ENCODE measurements around the gene ARHGAP24.

ARHGAP24 gene

DNA sequence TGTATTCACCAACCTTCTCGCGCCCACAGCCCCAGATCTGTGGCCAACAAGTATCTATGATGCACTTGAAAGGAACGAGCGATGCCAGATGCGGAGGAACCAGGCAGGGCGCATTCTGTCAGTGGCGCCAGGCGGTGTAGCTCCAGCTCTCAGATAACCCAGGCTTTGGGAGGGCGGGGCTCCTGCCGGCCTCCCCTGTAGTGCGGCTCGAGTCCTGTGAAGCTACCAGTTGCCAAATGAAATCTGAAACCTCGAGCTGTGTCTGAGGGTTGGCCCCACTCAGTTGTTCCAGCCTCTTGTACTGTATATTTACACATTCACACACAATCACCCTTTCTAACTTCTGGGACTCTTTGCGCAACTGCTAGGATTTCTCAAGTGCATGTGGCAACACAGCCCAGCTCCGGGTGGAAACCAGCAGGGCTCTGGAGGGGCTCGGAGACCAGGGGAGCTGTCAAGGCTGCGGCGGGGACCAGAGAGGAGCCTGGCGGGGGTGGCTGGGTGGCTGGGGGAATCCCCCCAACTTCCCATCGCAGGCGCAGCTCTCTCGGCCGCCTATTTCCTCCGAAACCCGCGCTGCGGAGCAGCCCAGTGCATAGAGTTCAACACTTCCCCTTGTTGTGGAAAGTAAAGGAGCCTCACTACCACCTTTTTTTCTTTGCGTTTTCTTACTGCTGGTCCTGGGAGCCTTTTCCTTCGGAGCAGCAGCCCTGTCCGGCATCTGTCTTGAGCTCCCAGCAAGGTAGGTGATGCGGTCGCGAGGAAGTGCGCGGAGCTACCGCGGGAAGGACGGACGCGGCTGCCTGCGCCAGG, at the start of gene ARHGAP24:
Gene ARHGAP24 (plus strand): TSS at position 333 of the 813 bp plus-strand sequence.
- DNase-seq (ENCODE audit: low read depth in 2 of 2) = peak; percentile 13 to 36

DNA sequence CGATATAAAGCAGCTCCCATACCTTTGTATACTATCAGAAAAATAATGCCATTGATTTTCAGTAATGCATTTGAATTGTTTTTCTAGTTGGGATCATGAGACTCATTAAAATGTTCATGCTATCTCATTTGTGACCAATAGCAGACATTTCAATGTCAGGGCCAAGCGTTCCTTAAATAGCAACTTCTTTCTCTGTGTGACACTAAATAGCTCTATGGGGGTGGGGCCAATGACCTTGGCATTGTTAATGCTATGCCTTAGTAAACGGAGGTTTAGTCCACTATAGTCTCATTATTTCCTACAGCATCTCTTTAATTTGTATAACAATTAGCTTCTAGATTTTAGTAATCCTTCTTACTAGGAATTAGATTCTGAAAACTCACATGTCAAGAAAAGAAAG, 48.6 kb upstream of the ARHGAP24 start:
- DNase-seq (ENCODE audit: low read depth in 2 of 2) = no peak

DNA sequence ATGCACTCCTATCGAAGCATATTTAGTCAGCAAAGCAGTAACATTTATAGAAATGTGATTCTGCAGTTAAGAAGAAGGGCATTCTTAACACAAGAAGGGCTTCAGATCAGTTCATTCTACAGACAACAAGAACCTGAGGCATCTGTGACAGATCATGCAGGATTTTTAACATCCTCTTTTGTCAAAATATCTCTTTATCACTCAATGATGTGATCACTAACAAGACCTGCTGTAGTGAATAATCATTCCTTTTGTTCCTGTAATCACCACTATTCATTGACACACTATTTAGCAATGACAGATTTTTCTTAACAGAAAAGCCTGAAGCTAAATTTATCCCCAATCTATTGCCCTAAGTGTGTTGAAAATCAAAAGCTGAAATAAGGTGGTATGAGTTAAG, 47.8 kb upstream of the ARHGAP24 start:
- no peak for DNase-seq (ENCODE audit: low read depth in 2 of 2)

DNA sequence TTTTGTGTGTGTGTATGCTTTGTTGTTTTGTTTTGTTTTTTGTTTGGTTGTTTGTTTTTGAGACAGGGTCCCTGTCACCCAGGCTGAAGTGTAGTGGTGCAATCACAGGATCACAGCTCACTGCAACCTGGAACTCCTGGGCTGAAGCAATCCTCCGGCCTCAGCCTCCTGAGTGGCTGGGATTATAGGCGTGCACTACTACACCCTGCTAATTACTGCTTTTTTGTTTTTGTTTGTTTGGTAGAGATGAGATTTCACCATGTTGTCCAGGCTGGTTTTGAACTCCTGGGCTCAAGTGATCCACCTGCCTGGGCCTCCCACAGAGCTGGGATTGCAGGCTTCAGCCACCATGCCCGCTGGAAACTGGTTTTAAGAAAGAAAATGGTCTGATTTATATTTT, 44.7 kb upstream of the ARHGAP24 start:
- no peak for DNase-seq (ENCODE audit: low read depth in 2 of 2)

DNA sequence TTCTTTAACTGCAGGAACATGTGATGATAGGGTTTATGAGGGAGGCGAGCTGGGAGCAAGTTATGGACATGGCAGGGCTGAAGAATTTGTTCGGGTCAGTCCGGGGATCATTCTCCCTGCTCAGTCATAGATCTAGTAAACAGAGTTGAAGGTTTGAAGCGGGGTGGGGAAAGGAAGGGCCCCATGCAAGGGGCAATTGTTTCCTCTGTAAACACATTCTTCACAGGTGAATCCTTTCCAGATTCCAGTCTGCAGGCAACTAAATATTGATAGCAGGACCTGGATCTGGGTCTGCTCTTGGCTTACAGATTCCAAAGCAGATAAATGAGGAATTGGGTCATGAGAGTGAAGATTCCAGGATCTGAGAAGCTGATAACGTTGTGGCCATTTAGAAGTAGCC, 44.3 kb upstream of the ARHGAP24 start:
- no peak for DNase-seq (ENCODE audit: low read depth in 2 of 2)

DNA sequence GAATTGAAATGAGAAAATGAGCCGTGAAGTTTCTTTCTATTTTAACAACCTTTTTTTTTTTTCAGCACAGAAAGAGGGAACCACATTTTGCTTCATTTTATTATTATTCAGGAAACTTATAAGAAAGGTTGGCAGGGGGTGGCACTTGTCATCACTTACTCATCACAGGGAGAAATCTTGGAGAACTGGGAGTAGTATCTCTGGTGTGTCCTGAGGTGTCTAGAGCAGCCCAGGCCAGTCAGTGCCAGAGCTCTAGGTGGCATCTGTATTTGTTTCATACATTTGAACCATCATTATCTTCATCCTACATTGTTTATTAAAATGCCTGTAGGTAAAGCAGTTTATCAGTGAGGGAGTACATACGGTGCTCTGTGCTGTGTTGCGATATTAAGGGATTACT, 43.8 kb upstream of the ARHGAP24 start:
- no peak for DNase-seq (ENCODE audit: low read depth in 2 of 2)

DNA sequence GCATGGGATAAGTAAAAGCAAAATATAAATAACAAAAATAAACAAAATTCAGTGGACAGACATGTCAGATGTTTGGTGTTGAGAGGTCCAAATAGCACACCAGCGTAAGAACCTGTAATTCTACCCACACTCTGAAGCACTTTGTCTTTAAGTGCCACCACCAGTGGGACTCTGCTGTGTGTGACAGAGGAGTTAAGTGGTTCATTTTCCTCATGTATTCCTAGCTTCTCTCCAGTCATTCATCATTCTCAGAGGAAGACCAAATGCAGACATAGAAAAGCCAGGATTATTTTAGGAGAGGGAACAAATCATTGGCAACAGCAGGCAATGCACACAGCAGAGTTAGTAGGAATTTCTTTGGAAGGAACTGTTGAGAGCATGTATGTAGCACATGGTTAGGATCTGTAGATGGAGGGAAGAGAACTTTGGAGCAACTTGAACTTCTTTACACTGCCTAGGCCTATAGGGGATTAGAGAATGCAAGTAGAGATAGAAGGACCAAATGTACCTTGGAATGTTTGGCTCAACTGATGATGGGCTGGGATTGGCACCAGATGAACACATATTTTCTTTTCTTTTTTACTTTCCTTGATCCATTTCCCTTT, 43.0 kb upstream of the ARHGAP24 start:
- DNase-seq (ENCODE audit: low read depth in 2 of 2) = no peak

DNA sequence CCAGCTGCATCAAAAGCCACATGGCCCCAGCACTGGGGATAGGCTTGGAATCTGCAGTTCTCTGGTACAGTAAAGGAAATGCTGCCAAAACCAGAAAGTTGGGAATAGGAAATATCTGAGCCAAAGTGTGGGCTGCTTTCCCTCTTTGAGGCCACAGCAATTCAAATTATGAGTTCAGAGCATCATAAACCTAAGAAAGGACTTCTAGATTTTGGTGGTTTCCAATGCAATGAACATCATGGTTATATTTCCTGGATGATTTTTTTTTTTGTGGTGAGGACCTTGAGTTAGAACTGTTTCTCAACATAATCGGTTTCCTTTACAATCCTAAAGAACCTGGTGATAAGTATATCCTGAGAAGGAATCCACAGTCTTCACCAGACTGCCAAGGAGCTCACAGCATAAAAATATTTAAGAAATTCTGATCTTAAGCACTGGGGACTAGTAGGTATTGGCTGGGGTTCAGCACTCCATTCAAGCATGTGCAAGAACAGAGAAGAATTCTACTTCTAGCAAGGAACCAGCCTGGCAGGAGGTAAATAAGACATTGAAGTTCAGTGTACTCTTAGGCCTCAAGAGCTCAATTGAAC, 29.8 kb upstream of the ARHGAP24 start:
- DNase-seq (ENCODE audit: low read depth in 2 of 2) = no peak

DNA sequence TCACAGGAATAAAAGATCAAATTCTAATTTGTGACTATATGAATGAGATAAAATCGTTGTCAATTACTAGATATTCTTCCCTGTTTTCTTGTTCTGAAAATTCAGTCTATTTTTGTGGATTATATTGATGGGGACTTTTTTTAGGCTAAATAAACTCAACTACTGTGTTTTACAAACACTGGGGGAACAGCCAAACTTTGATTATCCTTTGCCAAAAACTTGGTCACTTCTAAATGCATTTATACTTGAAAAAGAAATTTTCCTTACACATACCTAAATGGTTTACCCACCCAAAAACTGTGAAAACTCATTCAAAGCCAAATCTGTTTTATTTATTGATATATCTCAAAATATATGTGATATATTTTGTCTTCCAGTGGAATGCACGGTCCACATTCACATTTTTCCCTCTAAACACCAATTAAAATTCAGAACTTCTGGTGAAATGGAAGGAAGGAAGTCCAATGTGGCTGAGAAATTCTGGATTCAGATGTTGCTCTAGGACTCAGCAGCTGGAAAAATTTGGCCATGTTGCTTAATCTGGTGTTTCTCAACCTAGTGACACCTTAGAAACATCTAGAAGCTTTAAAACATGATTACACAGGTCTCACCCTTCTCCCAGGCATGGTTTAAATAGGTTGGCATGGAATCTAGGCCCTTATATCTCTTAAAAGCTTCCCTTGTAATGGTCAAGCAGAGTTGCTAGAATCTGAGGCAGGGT, 28.6 kb upstream of the ARHGAP24 start:
- DNase-seq (ENCODE audit: low read depth in 2 of 2) = no peak

DNA sequence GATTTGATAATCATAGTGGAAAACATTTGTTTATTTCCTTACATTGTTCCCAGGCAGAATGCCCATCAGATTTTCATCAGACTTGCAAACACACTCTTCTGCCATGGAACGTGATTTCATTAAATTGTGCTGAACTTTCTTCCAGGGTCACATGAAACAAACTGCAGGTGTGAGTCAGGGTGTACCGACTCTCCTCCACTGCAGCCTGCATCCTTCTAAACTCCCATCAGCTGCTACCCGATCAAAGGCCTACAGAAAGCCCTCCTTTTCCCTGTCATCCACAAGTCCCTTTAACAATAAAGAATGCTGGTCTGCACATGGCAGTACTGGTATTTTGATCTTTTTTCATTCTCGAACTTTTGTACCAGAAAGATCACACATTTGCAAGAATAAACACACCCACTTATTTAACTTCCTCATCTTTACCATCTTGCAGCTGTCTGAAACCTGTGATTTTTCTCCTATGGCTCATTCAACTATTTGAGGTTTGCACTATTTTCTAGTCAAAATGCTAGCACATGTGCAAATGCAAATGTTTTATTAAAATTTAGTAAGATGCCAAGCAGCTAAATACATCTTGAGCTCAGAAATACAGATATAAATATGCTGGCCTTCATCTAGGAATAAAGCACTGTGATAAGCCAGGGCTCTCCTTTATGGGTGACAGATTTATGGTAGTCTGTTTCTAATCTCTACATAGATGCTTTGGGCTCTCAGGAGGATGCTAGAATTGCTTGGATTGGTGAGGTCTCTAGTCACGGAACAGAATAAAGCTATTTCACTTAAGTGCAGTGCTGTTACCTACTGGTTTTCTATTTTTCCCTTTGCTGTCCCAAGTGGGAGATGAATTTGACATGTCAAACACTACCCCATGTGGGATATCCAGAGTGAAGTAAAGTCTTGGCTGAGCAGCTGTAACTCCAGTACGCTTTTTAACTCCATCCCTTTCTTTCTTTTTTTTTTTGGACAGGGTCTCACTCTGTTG, 25.8 kb upstream of the ARHGAP24 start:
- no peak for DNase-seq (ENCODE audit: low read depth in 2 of 2)

DNA sequence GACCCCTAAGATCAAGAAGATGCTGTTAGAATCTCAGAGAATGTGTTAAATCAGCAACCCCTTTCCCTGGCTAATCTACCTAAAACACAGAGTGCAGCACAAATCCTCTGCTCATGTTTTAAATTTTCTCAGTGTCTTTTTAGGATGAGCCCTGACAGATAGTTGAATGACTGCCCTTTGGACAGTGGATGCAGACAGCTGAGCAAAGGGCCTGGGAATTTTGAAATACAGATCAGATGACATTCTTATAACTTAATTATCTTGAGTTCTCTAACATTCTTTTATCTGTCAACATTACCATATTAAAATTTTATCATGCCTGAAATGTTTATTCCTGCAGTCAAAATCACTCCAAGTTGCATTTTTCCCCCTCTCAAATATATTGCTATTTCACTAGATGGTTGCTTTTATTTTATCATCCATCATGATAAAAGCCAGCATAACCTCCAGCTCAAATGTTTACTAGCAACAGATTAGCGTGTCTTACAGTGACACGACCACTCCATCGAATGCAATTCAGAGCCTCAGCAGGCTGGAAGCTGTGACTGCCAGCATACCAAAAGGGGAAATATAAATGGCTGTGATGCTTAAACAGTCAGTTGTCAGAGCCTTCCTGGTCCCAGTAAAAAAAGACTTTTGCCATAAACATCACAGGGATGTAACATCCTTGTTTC, 22.8 kb upstream of the ARHGAP24 start:
- DNase-seq (ENCODE audit: low read depth in 2 of 2) = no peak

DNA sequence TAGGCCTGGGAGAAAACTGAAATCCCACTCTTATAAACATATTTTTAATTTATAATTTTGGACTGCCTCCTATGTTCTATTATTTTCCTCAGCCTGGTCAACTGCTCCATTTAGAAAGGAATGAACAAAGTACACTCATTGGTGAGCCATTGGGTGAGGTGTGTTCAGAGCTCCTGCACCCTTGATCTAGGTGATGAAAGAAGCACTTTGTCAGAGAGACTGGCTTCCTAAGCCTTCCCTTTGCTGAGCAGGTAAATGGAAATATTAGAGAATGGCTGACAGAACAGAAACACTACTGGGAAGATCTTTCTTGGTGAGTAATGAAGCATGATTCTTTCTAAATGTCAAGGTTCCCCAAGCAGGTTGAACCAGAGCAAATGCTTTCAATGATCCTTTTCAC, 19.0 kb upstream of the ARHGAP24 start:
- no peak for DNase-seq (ENCODE audit: low read depth in 2 of 2)

DNA sequence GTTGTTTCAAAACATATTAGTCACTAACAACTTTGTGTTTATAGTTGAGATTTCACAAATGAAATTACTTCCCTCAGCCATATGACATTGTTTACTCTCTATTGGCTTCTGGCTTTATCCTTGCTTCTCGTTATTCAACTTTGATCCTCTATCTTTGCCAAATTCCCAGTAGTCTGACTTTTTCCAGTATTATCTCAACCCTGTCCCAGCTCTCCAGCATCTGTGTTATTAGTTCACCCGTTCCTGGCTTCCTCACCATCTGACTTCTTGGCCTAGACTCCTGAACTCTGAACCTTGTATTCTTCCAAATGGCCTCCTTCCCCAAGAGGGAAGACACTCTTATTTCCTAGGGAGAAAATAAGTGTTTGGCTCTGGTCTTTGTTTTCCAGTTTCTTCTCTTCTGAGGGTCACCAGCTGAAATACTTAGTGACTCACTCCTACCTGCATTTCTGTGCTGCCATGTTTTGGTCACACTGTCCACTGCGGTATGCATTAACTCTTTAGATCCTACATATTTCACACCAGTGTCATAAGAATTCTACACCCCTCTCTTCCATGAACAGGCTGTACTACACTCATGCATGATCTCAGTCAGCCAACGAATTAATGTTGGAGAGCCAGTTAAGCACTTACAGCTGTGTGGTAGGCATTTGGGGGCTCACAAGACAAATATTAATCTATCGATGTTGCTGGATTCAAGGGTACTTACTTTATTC, 17.0 kb upstream of the ARHGAP24 start:
- no peak for DNase-seq (ENCODE audit: low read depth in 2 of 2)

DNA sequence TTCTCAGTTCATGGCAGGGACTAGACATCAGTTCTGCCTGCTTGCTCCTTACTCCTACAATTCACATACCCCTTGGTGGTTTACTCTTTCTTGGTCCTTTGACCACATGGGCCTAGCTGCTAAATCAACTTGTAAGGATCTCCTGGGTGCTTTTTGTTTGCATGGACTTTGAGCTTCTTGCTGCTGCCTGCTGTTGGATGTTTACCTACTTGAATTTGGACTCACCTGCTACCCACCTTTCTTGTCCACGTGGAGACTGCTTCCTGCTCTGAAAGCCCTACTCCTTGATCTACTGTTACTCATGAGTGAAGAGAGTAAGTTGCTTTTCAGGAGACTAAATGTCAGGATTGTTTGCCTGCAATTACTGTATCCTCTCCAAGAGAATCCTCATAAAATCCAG, 15.2 kb upstream of the ARHGAP24 start:
- no peak for DNase-seq (ENCODE audit: low read depth in 2 of 2)

DNA sequence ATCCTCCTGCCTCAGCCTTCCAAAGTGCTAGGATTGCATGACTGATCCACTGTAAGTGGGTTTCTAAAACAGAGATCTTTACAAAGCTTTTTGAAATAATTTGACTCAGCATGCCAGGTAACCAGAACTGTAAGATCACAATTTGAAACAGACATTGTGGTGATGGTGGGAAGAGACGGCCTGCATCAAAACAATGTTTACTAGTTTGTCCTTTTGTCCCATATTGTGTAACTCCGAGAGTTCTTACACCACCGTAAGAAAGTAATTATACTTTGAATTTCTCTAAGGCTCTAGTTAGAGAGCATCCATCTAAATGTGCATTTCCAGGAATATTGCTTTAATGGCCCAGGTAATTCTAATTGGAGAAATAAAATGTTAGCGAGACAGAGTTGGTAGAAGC, 594 bp upstream of the ARHGAP24 start:
- no peak for DNase-seq (ENCODE audit: low read depth in 2 of 2)

DNA sequence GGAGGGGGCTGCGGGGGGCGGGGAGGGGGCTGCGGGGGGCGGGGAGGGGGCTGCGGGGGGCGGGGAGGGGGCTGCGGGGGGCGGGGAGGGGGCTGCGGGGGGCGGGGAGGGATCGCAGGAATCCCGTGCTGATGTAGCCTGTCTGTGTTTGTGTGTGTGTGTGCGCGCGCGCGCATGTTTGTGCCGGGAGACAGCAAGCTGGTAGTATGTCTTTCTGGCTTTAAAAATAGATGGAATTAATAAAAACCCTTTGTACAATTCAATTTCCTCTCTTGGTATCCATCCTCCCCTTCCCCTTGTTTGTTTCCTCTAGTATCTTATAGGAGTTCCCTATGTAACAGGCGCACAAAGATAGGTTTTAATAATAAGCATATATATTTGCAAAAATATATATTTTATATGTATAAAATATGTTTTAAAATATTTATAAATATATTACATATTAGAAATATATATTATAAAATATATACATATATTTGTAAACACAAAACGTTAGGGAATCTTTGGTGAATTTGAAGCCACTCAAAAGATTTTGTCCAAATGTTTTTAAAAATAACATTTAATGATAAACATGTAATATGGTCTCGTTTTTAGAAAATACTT, 782 bp downstream of the ARHGAP24 start:
- DNase-seq (ENCODE audit: low read depth in 2 of 2) = no peak

DNA sequence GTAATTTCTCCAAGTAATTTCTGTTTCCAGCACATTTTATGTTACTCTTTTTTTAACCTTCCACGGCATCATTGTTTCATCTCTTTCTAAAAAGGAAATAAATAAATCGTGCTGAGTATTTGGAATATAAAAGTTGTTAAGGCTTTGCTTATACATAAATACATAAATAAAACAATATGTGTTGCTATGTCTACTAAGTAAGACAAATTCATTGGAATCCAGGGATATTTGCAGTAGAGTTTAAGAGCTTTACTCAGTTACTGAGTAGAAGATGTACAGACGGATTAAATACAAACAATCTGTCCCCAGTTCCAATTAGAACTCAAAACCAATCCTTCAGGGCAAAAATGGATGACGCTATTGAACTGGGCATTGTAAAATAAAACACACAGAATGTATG, 1.4 kb downstream of the ARHGAP24 start:
- DNase-seq (ENCODE audit: low read depth in 2 of 2) = no peak

DNA sequence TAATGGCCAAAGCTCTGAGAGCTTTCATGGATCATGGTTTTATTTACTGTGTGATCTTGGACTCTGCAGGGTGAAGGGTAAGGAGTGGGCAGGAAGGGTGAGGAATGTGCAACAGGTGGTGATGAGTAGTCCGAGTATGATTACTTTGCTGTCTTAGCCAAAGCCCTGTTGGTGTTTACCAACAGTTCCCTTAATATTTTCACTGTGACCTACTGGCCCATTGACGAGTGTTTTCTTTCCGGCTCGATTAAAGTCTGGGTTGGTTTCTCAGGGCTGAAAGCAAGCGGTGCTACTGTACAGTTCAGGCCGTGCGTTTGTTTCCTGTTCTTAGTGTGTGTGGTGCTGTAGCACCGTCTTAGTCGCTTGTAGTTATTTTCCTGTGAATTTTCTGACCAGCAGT, 2.6 kb downstream of the ARHGAP24 start:
- DNase-seq (ENCODE audit: low read depth in 2 of 2) = no peak

DNA sequence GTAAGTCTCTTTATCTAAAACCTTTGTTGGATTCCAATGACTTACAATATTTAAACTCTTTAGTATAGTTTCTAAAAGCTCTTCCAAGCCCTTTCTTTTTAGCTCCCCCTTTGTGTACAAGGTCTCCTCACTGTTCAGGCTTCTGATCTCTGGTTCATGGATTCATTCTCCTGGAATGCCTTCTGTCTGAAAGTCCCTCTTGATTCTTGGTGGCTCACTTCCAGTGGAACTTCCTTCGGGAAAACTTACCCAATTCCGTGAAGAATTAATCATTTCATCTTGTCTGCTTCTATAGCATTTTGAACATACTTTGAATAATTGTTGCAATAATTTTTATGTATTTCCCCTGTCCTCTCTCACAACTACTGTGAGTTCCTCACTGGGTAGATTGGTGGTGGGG, 3.6 kb downstream of the ARHGAP24 start:
- DNase-seq (ENCODE audit: low read depth in 2 of 2) = no peak
